Islet of Langerhans (tissue), 1 donor: ENCODE data around the gene PLBD2.

ENCODE experiments used
- FAIRE-seq: peaks from one replicate; lab custom pipeline; 2011; peaks lifted over from hg19 to GRCh38; lab: Jason Lieb, UNC

The PLBD2 gene, protein sequence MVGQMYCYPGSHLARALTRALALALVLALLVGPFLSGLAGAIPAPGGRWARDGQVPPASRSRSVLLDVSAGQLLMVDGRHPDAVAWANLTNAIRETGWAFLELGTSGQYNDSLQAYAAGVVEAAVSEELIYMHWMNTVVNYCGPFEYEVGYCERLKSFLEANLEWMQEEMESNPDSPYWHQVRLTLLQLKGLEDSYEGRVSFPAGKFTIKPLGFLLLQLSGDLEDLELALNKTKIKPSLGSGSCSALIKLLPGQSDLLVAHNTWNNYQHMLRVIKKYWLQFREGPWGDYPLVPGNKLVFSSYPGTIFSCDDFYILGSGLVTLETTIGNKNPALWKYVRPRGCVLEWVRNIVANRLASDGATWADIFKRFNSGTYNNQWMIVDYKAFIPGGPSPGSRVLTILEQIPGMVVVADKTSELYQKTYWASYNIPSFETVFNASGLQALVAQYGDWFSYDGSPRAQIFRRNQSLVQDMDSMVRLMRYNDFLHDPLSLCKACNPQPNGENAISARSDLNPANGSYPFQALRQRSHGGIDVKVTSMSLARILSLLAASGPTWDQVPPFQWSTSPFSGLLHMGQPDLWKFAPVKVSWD

DNA sequence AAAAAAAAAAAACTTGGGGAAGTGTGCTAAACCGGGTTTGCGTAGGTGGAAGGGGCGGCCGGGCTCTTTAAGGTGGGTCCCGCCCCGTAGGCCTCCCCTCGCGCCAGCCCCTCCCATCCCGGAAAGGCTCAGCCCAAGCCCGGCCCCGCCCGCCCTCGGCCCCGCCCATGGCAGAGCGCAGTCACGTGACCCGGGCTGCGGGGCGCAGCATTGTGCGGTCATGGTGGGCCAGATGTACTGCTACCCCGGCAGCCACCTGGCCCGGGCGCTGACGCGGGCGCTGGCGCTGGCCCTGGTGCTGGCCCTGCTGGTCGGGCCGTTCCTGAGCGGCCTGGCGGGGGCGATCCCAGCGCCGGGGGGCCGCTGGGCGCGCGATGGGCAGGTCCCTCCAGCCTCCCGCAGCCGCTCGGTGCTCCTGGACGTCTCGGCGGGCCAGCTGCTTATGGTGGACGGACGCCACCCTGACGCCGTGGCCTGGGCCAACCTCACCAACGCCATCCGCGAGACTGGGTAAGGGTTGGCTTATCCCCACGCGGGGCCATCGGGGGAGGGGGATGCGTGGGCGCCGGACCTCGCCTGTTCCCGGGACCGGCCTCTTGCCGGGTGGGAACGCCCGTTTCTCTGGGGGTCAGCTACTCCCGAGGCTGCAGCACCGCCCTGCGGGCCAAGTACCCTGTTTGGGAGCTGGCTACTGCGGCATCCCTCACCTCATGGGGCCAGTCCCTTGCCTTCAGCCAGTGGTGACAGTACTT is at the start of gene PLBD2:
Gene PLBD2, plus strand, starts transcription at position 207 of the 752 bp plus-strand sequence. Its CDS starts 14 bp downstream, at position 221.
- no peak for FAIRE-seq

DNA sequence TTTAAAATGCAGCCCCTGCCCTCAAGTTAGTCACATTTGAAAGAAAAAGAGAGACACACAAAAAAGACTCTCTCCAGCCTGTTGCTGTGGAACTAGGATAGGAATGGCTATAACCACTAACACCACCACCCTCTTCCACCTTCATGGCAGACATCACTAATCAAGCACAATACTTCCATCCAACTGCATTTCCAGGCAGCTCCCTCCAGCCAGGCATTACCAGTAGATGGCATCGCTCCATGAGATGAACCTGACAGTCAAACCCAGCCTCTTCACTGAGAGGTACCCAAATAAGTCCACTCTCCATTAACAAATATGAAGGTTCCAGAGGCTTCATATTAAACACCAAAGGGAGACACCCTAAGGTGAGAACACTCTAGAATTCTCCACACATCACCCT is 47.9 kb upstream of the PLBD2 start:
- FAIRE-seq, result no peak

DNA sequence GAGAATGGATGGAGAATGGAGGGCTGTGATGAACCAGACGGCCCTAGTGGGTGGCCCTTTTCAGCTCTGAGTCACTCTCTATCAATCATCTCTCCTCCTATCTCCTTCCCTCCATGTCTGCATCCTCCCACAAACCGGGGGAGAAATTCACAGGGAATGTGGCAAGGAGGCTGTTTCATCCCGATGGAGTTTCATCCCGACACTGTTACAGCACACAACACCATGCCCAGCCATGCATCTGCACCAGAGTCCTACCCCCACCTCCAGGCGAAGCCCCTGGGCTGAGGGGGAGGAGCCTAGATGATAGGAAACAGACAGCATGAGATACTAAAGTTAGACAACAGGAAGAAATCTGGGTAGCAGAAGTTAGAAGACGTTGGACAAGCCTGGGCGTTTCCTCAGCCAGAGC is 44.3 kb upstream of the PLBD2 start:
- FAIRE-seq, result no peak

DNA sequence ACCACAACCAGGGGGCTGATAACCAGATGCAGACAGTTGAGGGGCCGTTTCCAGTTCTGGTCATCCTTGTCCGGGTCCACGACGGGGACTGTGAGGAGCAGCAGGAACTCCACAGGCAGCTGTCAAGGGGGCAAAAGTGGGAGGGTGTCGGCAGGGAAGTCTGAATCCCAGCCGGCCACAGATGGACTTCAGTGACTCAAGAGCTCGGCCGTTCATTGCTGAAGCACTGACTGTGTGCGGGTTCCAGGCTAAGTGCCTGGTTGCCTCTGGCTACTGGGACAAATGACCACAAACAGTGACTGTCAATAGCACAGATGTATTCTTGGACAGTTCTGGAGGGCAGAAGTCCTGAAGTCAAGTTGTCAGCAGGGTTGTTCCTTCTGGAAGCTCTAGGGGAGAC is 43.0 kb upstream of the PLBD2 start:
- FAIRE-seq, result no peak

DNA sequence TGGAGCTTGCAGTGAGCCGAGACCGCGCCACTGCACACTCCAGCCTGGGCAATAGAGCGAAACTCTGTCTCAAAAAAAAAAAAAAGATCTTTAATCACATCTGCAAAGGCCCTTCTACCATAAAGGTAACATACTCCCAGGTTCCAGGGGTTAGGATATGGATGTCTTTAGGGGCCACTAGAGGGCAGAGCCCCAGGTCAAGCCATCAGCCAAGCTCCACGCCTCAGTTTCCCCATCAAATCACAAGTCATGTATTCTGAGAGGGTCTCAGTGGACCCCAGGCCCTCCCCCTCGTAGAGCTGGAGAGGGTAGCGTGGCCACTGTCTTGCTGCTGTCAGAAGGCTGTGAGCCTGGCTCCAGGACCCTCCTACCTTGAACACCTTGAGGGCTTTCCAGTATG is 42.2 kb upstream of the PLBD2 start:
- FAIRE-seq, result no peak

DNA sequence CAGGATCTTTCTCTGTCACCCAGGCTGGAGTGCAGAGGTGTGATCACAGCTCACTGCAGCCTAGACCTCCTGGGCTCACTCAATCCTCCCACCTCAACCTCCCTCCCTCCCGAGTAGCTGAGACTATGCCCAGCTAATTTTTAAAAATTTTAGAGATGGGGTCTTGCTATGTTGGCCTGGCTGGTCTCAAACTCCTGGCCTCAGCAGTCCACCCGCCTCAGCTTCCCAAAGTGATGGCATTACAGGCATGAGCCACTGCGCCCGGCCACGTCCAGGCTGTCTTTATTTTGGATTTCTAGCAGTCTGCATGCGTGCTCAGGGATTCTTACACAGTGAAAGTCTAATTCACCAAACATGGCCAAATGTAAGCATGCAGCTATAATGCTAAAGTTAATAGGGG is 41.3 kb upstream of the PLBD2 start:
- FAIRE-seq, result no peak

DNA sequence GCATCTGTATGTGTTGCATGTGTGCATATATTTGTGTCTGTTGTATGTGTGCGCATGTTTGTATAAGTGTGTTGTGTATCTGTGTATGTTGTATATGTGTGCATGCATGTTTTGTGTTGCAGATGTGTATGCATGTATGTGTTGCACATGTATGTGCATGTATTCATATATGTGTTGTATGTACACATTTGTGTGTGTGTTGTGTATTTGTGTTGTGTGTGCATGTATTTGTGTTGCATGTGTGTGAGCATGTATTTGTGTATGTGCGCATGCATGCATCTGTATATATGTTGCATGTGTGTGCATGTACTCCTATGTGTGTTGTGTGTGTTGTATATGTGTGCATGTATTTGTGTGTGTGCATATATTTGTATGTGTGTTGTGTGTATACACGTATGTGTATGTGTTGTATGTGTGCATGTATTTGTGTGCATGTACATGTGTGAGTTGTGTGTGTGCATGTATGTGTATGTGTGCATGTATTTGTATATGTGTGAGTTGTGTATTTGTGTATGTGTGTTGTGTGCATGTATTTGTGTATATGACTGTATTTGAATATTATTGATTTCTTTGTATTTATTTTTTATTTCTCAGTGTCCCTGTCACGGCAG is 40.2 kb upstream of the PLBD2 start:
- FAIRE-seq, result no peak

DNA sequence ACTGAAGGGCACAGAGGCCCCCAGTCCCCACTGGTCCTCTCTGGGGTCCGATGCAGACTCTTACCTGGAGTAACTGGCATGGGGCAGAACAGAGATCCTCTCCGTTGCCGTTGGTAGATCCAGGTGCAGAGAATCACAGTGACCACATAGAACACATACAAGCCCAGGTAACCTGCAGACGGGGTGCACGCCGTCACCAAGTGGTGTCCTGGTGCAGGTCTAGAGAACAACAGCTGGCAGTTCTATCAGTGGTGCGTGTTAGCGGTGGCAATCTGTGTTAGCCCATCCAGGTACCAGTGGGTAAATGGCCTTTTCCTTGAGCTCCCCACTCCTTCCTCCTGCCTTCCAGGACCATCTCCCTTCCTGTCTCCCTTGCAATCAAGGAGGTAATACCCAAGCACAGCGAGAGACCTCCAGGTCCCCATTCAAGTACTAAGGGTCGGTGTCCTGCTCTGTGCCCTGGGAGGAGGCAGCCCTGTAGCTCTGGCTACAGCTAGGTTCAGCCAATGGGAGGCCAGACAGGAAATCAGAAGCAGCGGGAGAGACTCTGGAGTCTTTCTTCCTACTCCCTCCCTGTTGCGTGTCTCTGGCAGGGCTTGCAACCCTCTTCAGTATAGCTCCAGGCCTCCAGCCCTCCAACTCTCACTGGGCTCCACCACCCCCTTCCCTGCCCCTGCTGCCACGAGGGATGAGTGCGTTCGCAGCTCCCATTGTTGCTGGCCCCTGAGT is 39.3 kb upstream of the PLBD2 start:
- no peak for FAIRE-seq

DNA sequence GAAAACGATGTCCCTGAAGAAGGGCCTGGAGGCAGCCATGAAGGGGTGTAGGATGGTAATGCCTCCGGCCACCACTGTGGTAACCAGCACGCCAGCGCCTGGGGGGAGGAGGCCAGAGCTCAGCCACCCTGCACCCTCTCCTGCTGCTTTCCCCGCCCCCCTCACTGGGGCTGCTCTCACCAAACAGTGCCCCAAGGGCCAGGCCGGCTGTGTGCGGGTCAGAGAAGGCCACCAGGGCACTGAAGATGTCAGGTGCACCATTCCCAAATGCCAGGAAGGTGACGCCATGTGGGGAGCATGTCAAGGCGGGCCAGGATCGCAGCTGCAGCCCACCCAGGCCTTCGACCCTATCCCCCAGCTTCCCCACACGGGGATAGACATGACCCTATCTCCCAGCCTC is 38.0 kb upstream of the PLBD2 start:
- no peak for FAIRE-seq

DNA sequence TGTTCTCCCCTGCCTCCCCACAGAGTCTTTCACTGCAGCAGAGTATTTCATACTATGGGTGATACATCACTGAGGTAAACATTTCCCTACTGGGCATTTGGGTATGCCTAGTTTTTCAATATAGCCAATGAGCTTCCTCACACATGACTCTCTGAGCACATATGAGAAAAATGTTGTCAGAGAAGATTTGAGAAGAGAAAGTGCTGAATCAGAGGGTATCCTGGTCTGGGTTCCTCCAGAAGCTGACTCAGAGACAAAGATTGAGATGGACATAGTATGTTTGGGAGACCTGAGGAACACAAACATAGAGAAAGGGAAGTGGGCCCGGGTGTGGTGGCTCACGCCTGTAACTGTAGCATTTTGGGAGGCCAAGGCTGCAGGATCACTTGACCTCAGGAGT is 36.0 kb upstream of the PLBD2 start:
- no peak for FAIRE-seq

DNA sequence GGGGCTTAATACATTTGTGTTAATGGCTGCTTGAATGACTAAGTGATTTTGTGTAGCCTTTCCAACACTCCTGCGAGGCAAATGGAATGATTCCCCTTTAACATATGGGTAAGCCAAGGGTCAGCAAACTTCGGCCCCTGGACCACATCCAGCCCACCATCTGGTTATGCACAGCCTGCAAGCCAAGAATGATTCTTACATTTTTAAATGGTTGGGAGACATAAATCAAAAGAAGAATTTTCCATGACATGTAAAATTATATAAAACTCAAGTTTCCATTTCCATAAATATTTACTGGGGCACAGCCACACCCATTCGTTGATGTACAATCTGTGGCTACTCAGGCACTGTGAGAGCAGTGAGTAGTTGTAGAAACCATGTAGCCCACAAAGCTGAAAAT is 32.5 kb upstream of the PLBD2 start:
- FAIRE-seq, result no peak

DNA sequence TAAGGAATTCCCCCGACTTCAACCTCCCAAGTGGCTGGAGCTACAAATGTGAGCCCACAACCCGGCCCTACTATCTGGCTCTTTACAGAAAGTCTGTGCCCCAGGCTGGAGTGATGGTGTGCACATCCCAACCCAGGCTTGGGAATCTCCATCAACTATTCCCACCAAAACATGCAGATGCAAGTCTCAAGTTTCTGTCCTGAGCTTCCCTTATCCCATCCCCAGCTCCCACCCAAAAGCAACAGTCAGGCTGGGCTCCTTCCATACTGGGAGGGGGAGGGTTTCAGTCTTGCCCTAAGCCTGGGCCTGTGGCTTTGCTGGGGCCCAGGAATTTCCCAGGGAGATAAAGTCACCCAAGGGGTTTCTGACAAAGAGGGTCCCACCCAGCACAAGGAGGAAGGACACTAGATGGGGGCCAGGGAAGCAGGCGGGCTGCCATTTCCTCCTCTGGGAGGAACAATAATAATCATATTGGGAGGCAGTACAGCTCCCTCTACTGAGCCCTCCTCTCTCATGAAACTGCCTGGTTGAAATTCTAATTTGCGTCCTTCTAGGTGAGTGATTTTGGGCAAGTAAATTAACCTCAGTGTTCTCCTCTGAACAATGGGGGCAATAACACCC is 31.5 kb upstream of the PLBD2 start:
- no peak for FAIRE-seq

DNA sequence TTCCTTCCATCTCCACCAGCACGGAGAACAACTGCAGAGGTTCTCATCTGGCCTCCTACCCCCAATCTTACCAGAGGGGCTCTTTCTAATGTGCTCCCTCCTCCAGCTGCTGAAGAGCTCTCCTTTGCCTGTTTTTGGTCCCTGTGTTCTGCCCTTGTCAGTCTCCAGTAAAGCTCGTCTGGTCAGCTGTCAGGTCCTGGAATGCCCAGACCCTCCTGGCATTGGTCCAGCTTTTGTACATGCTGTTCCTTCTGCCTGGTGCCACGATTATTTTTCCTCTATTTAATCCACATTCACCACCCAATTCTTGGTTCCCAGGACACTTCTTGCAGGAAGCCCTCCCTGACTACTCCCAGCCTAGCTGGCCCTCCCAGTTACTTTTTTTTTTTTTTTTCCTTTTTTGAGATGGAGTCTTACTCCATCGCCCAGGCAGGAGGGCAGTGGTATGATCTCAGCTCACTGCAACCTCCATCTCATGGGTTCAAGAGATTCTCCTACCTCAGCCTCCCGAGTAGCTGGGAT is 30.0 kb upstream of the PLBD2 start:
- FAIRE-seq, result no peak

DNA sequence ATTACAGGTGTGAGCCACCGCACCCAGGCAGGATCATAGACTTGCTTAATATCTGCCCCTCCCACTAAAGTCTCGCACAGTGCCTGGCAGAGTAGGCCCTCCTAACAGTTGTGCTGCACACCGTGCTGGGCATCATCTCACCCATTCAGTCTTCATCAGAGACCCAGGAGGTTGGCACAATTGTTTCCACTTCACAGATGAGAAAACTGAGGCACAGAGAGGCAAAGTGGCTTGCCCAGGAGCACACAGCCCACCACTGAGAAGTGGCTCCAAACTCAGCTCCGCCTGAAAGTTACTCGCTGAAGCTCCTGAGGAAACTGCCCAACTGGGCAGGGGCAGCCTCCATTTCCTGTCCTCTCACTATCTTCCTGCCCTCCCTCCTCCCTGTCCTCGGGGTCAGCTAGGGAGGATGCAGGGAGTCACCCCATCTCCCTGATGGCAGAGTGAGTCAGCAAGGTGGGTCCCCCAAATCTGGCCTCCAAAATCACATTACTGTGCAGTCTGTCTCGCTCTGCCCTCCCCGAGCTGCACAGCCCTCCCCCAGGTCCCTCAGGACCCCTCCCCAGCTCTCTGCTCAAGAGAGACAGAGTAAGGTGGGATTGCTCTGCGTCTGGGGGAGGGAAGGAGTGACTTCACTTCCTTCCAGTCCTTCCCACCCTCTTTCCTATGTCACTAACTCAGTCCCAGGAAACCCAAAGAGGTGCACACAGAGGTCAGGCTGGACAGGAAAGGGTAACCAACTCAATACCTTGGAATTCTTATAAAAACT is 29.2 kb upstream of the PLBD2 start:
- no peak for FAIRE-seq

DNA sequence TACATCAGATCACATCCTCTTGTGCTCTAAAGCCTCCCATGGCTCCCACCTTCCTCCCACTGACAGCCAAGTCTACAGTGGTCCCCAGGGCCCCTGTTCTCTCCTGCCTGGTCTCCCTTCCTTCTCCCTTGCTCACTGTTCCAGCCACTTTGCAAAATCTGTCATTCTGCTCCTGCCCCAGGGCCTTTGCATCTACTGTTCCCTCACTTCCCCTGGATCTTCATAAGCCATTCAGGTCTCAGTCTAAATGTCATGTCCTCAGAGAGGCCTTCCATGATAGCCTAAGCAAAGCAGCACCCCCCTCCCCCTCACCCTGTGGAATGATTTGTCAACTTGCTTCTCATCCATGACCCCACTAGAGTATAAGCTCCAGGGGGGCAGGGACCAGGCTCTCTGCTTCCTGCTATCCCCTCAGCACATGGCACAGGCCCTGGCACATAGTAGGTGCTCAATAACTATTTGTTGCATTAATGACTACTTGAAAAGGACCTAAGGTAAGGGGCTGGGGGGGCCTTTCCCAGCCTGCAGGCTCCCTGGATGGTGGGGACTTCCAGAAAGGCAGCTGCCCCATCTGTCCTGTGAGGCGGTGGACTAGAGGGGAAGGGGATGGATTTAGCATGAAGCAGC is 28.5 kb upstream of the PLBD2 start:
- FAIRE-seq, result no peak

DNA sequence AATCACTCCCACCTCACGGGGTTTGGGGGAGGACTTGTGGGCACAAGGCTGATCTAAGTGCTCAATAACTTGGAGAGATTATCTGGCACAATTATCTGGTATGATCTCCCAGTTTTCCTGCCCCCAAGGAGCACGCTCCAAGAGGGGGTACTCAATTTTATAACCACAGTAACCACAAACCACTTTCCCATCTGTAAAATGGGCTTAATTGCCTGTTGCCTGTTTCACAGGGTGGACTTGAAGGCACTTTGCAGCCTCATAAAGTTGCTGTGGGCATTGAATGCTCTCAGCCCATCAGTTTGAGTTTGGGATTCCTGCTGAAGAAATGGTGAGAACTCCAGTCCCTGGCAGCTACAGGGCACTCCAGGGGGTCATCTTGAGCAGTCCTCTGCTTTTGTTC is 27.9 kb upstream of the PLBD2 start:
- FAIRE-seq, result no peak

DNA sequence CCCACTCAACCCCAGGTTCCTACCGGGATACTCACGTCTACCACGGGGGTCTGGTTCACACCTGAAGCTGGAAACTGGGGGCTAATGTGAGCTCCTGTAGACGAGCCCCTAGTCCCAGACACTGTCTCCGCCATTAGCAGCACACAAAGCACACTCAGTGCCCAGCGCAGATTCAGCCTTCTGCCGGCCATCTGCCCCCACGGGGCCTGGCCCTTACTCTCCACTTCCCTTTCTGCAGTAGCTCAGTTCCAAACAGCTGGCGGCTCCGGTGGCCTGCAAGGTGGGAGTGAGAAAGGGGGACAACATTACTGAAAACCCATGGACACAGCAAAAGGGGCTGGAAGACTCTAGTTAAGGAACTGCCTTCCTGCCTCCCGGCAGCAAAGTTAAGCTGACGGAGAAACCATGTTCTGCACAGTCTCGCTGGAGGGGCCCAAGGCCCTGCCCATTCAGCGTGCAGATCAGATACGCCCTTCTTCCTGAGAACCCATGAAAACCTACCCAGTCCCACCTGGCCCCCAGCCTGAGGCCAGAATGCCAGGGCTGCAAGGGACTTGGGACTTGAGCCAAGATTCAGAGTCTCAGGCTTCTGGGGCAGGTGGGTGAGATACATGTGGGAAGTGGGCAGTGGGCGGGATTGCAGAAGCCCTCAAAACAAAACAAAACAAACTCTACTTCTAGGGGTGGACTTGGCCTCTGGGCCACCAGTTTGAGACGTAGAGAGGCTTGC is 25.5 kb upstream of the PLBD2 start:
- FAIRE-seq, result no peak

DNA sequence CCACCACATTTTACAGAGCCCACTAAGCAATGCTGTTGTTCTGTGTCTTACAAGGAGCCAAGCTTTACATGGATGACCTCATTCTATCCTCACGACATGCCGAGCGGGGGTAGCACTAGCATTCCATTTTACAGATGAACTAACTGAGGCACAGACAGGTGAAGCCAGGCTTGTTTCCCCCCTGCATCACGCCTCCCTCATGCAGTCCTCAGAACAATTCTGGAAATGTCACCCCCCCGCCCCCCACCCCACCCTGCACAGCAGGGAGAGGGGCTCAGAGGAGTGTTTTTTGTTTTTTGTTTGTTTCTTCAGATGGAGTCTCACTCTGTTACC is 25.0 kb upstream of the PLBD2 start:
- FAIRE-seq, result no peak

DNA sequence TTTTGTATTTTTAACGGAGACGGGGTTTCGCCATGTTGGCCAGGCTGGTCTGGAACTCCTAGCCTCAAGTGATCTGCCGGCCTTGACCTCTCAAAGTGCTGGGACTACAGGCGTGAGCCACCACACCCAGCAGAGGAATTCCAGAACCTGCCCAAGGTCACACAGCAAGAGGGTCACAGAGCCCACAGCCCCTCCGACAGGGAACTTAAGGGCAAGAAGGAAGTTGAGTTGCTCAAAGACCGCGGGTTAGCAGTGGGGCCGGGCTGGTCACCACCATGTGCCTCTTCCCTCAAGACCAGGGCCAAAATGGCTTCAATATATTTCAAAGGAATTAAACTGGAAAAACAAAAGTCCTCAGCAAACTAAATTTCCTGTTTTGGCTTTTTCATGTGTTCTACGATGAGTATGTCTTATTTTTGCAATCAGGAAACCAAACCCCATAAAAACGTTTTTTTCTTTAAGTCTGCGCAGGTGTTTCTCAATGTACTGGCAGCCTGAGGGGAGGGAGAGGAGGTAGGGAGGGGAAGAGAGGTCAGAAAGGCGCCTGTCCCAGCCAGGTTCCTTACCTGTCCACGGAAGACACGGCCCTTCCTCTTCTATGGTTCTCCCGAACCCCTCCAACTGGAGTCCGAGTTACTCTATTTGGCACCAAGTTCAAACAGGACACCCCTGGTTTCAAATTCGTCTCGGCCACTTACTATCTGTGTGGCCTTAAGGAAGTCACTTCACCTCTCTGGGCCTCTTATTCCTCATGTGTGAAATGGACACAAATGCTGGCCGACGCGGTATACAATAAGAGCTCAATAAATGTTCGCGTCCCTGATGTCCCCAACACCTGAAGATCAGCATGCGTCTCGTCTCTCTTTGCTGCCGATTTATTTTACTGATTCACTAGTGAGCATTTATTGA is 24.3 kb upstream of the PLBD2 start:
- no peak for FAIRE-seq
